GM10266 (cell line): ENCODE data around the gene ACER1.
"Not testable (repeated sequence)": the region's sequence is repeated elsewhere in the genome, so short reads cannot be mapped to it uniquely, and the experiment has no call there.

Source experiments
- DNase-seq: peaks from one replicate; pipeline ENCODE4 v3.0.0; 2012; ENCODE audit errors: extremely low spot score
- CTCF ChIP-seq: IDR thresholded peaks from 2 replicates; pipeline ENCODE4 v1.5.1; 2012; ENCODE audit warnings: mild to moderate bottlenecking, low read depth; ENCODE audit not compliant: control insufficient read depth, insufficient read depth; ENCODE audit errors: missing control alignments

The ACER1 gene

DNA sequence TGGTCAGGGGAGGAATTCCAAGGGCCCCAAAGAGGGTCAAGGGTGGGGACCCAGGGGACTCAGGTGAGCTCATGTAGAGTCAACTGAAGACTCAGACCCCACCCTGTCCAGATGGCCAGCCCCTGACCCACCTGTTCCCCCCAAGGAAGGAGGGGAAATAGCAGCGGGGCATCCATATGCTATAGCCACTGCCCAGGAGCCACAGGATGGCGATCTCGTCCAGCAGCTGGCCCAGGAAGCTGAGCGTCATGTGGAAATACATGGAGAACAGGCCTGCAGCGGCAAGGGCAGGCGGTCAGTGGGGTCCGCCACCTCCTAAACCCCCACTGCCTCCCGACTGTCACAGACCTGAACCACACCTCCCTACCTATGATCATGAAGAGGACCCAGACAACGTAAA is 21.4 kb downstream of the ACER1 start:
- DNase-seq, result no peak
- TF ChIP-seq CTCF, result no peak

DNA sequence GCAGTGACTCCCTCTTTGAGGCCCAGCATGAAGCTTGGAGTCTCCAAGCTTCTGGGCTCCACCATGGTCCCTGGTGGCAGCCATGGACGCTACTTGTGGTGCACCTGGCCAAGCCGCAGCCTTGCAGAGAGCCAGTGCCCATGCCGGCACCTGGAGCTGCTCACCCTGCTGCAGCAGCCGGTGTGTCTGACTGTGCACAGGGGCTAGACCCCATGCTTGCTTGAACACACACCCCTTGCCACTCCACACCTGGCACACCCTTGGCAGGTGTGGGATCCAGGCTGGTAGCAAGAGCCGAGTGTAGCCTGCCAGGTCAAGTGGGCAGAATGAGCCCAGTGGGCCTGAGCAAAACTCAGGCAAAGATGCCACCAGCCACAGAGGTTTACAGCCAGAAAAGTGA is 35.0 kb downstream of the ACER1 start:
- DNase-seq, result no peak
- TF ChIP-seq CTCF, result no peak

DNA sequence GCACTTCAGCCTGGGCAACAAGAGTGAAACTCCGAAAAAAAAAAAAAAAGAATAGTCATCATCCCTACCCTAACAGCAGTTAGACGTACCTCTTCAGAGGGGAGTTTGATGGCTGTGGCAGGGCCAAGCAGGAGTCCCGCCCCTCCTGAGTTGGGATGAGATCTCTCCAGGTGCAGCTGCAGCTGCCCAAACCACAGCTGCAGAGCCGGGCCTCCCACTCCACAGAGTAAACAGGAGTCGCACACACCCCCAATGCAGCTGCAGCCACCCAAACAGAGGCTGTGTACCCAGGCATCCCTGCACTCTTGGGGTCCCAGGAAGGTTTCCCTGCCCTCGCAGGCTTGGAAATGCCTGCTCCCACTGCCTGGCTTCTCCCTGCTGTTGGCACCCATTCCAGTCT is 36.2 kb downstream of the ACER1 start:
- no peak for DNase-seq
- no peak for TF ChIP-seq CTCF

DNA sequence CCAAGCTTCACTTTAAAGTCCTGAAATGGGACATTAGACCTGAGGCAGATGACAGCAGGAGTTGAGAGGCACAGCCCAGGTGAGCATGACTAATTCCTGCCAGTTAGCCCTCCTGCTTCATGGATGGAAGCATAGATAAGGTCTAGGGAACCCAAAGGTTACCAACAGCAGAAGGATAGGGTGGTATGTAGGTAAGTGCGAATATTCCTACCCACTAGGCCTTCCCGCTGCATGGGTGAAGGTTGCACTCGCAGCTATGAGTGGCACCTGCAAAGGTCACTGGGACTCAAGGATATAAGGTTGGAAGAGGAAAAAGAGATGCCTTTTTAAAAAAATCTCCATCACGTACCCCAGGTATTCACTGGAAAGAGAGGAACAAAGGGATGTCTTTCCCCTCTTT is 41.4 kb downstream of the ACER1 start:
- TF ChIP-seq CTCF, result no peak
- no peak for DNase-seq

GRCh38 chr19:6288737-6289136 is 44.7 kb downstream of the ACER1 start:
- no peak for TF ChIP-seq CTCF
- no peak for DNase-seq

DNA sequence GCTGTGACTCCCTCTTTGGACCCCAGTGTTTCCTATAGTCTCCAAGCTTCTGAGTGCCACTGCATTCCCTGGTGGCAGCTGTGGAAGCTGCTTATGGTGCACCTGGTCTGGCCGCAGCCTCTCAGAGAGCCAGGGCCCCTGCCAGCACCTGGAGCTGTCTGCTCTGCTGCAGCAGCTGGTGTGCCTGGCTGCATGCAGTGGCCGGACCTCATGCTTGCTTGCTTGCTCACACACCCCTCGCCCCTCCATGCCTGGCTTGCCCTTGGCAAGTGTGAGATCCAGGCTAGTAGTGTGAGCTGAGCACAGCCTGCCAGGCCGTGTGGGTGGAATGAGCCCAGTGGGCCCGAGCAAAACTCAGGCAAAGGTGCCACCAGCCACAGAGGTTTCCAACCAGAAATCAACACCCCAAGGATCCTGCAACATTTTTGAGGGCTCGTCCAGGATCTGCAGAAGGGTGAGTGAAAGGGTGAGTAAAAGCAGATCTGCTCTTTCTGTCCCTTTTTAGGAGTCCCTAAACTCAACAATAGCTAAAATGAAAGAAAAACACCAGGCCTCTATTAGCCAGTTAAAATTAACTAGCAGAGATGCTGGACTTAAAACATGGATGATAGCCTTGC is 46.0 kb downstream of the ACER1 start:
- DNase-seq, result no peak
- no peak for TF ChIP-seq CTCF

DNA sequence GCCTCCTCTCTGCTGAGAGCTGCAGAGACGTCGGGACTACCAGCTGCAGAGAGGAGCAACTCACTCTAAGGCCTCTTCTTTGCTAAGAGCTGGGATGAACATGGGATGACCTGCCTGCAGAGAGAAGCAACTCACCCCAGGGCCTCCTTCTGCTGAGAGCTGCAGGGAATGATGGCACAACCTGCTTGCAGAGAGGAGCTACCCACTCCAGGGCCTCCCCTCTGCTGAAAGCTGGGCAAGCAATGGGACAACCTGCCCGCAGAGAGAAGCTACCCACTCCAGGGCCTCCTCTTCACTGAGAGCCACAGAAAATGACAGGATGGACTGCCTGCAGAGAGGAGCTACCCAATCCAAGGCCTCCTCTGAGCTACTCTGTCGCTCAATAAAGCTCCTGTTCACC is 46.7 kb downstream of the ACER1 start:
- no peak for TF ChIP-seq CTCF
- DNase-seq, result no peak

GRCh38 chr19:6282393-6282792 is 51.0 kb downstream of the ACER1 start:
- not testable (repeated sequence) for DNase-seq
